D721Med (cell line): ENCODE results near the gene GAB1.

Experiments
- DNase-seq: peaks from one replicate; pipeline ENCODE4 v3.0.0; 2011; ENCODE audit warnings: low spot score; ENCODE audit not compliant: insufficient read length
- FAIRE-seq: peaks from 2 replicates; lab custom pipeline; 2011; peaks lifted over from hg19 to GRCh38; lab: Jason Lieb, UNC
- TF ChIP-seq, protein P1 (sequence below): IDR thresholded peaks from 2 replicates; pipeline ENCODE4 v1.5.1; 2012; ENCODE audit warnings: mild to moderate bottlenecking, control low read depth; ENCODE audit not compliant: insufficient read depth; ENCODE audit errors: missing control alignments

Gene GAB1

DNA sequence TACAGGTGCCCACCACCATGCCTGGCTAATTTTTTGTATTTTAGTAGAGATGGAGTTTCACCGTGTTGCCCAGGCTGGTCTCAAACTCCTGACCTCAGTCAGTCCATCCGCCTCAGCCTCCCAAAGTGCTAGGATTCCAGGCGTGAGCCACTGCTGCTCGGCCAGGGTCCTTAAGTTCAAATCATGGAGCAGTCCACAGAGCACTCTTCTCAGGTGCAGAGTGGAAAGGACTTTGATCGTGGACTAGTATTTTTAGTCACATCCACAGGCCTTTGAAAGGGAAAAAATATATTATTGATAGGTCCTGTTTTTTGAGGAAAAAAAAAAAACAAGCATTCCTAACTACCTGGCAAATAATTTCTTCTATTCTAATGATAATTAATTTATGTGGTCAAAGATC, 31.2 kb downstream of the GAB1 start:
- TF ChIP-seq, protein P1, sequence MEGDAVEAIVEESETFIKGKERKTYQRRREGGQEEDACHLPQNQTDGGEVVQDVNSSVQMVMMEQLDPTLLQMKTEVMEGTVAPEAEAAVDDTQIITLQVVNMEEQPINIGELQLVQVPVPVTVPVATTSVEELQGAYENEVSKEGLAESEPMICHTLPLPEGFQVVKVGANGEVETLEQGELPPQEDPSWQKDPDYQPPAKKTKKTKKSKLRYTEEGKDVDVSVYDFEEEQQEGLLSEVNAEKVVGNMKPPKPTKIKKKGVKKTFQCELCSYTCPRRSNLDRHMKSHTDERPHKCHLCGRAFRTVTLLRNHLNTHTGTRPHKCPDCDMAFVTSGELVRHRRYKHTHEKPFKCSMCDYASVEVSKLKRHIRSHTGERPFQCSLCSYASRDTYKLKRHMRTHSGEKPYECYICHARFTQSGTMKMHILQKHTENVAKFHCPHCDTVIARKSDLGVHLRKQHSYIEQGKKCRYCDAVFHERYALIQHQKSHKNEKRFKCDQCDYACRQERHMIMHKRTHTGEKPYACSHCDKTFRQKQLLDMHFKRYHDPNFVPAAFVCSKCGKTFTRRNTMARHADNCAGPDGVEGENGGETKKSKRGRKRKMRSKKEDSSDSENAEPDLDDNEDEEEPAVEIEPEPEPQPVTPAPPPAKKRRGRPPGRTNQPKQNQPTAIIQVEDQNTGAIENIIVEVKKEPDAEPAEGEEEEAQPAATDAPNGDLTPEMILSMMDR: no peak
- FAIRE-seq (no peak), DNase-seq (no peak)

DNA sequence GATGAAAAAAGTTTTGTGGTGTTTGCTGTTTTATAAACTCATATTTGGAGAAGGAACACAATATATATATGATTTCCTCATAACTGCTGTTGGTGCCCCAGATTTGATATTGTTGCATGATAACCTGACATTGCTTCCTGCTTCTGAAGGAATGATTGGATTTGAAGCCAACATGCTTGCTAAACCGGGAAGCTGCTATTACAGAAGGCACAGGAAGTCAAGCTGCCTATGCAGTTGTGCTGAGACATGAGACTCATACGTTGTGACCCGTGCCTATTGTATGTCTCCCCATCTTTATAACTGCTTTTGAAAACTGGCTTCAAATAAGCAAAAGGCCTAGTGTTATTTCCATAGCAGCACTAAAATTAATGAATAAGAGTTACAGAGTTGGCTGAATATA, 32.9 kb downstream of the GAB1 start:
- FAIRE-seq: no peak

DNA sequence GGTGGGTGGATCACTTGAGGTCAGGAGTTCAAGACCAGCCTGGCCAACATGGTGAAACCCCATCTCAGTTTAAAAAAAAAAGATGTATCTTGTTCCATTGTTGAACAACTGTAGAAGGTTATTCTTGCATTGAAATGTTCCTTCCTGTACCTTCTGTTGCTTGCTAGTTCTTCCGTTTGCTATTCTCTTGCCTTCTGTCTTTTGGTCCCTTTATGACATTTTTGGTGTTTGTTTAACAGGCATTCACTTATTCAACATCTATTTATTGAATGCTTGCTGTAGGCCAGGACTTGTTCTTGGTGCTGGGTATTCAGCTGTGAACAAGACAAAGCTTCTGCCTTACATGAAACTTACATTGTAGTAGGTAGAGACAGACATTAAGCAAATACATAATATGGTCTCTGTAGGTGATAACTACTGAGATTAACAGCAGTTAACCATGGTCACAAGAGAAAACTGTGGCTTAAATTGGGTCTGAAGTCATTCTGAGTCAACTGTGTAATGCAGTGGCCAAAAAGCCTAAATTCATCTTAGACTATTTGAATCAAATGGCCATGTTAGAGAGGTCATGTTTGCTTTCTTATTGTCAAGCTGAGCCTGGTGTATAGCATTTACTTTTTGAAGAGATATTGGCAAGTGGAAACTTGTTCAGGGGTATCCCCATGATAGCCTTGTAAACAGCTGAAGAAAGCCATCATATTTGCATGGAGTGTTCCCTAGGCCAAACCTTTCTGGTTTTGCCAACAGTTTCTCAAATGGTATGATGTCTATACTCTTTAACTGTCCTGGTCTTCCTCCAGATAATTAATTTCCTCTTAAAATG, 35.6 kb downstream of the GAB1 start:
- no peak for FAIRE-seq
- DNase-seq: no peak
- TF ChIP-seq, protein P1: no peak

More for the DNA sequence above, 32.9 kb downstream of the GAB1 start:
- no peak for DNase-seq
- TF ChIP-seq, protein P1: no peak

DNA sequence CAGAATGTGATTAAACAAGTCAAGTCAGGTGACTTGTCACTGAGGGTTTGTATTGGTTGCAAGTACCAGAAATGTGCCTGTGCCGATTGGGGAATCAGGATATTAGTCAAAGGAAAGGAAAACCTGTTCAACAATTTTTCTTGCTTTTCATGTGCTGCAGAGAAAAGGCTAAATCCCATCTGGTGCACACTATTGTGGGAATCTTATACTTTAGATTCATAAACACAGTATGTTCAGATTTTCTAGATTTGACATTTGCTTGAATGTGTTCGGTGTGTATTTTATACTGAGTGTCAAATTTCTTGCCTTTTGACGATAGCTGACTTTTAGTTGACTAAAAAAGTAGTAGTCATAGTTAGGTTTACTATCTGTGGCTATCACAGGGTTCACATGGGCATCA, 37.6 kb downstream of the GAB1 start:
- FAIRE-seq (no peak), DNase-seq (no peak)
- TF ChIP-seq, protein P1: no peak

DNA sequence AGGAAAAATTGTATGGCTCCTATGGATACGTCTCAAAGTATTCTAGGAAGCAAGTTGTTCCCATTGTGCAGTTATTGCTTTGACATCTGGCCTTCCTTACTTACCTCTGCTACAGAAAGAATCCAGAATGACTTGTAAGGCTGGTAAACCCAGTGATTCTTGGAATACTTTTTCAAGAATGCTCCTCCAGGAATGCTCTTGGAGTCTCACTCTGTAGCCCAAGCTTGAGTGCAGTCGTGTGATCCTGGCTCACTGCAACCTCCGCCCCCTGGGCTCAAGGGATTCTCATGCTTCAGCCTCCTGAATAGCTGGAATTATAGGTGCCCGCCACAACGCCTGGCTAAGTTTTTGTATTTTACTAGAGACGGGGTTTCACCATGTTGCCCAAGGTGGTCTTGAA, 38.1 kb downstream of the GAB1 start:
- TF ChIP-seq, protein P1: no peak
- no peak for FAIRE-seq
- DNase-seq: no peak

DNA sequence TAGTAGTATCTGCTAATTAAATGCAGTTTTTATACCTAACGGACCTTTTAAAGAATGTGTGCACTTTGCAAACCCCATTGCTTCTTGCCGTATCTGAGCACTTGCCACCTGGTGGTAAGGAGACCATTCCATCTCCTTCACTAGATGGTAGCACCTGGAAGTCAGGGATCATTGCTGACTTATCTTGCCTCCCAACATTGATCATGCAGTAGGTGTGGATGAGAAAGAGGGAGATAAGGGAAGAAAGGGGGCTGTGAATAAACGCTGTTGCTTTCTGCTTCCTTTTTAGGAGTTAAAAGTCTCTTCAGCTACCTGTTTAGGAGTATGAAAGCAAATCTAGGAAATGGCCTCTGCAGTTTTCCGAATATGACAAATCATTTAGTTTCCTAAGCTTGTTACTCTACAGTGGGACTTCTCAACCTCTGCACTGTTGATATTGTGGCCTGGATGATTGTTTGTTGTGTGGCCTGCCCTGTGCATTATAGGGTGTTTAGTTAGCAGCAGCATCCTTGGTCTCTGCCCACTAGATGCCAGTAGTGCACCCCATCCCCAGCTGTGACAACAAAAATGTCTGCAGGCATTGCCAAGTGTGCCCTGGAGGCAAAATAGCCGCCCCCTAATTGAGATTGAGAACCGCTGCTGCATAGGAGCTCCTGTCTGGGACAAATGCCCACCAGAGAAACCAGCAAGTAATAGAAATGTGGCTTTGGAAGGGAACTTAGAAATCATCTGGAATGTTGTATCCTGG, 38.8 kb downstream of the GAB1 start:
- TF ChIP-seq, protein P1: peak; percentile 40
- FAIRE-seq (no peak), DNase-seq (no peak)
